Spleen (tissue), 11 donors: Measurements from ENCODE around the gene FAM47C. TPM values are rescaled to one million over a fixed set of nuclear protein-coding genes. Genes with fewer than 3 reads are reported as not detected.
"Not testable (repeated sequence)": the region's sequence is repeated elsewhere in the genome, so short reads cannot be mapped to it uniquely, and the experiment has no call there.

Experiments
- DNase-seq: peaks from one replicate; pipeline ENCODE4 v3.0.0-alpha.2; 2020
- H3K27ac ChIP-seq, 8 donors: fragments of 200-600 bp; sonication (generic) in 7 of 8; 1 replicate in 4 of 8; 2 replicates in 4 of 8; pipeline versions ENCODE4 v1.5.0 to v1.8.0; 2016 to 2021; ENCODE audit warnings: inconsistent platforms in 4 of 8, mild to moderate bottlenecking in 4 of 8, moderate library complexity in 1 of 8
- H3K27me3 ChIP-seq, 7 donors: fragments of 200-600 bp; sonication (generic) in 6 of 7; replicated peaks in 1 of 7; 1 replicate in 4 of 7; 2 replicates in 3 of 7; pipeline versions ENCODE4 v1.5.0 to v1.8.0; 2016 to 2021; ENCODE audit warnings: inconsistent platforms in 3 of 7, mild to moderate bottlenecking in 1 of 7
- H3K36me3 ChIP-seq, 6 donors: fragments of 200-600 bp; sonication (generic) in 5 of 6; 1 replicate in 4 of 6; 2 replicates in 2 of 6; pipeline versions ENCODE4 v1.5.0 to v1.8.0; 2016 to 2021; ENCODE audit warnings: inconsistent platforms in 2 of 6
- H3K4me1 ChIP-seq, 6 donors: fragments of 200-600 bp; sonication (generic) in 5 of 6; 1 replicate in 3 of 6; 2 replicates in 3 of 6; pipeline versions ENCODE4 v1.5.0 to v1.8.0; 2016 to 2021; ENCODE audit warnings: inconsistent platforms in 3 of 6
- H3K4me3 ChIP-seq, 8 donors: fragments of 200-600 bp; sonication (generic) in 7 of 8; 1 replicate in 4 of 8; 2 replicates in 4 of 8; pipeline versions ENCODE4 v1.5.0 to v1.8.0; 2016 to 2021; ENCODE audit warnings: inconsistent platforms in 4 of 8, mild to moderate bottlenecking in 4 of 8, moderate library complexity in 2 of 8
- H3K9me3 ChIP-seq, 8 donors: fragments of 200-600 bp; sonication (generic) in 7 of 8; 1 replicate in 4 of 8; 2 replicates in 4 of 8; pipeline versions ENCODE4 v1.5.0 to v1.8.0; 2016 to 2021; ENCODE audit warnings: inconsistent platforms in 4 of 8
- CTCF ChIP-seq, 11 experiments: fragments of 200-600 bp in 7 of 11; fragments of 450-650 bp in 4 of 11; sonication (generic) in 4 of 11; IDR thresholded peaks in 8 of 11; conservative IDR thresholded peaks in 3 of 11; 1 replicate in 7 of 11; 2 replicates in 4 of 11; pipeline versions ENCODE4 v1.4.0 to v1.8.0; 2016 to 2021; ENCODE audit warnings: antibody characterized with exemption in 11 of 11, inconsistent platforms in 4 of 11, mild to moderate bottlenecking in 1 of 11
- POLR2A ChIP-seq, 3 donors: fragments of 450-650 bp; IDR thresholded peaks; one replicate each; pipeline ENCODE4 v1.5.1; 2017; ENCODE audit warnings: antibody characterized with exemption in 3 of 3, mild to moderate bottlenecking in 1 of 3
- POLR2AphosphoS5 ChIP-seq, 3 donors: sonication (generic); formaldehyde crosslinking; IDR thresholded peaks; one replicate each; pipeline ENCODE4 v1.5.1; 2017; ENCODE audit warnings: antibody characterized with exemption in 3 of 3
- WGBS, 5 donors: extraction: QIAGEN DNeasy Blood & Tissue Kit in 3 of 5; methylation state at CpG; one replicate each; pipeline versions ENCODE4 v1.1.5 to v1.1.7; 2013 to 2018; 5-methylcytosine and 5-hydroxymethylcytosine counted together
- intact Hi-C: fragments of 100-400 bp; cut with DNase I; formaldehyde crosslinking; loops from one replicate; pipeline ENCODE4 v1.15.0; 2023; ENCODE audit warnings: low total_unique reads
- polyA plus RNA-seq, 3 donors: library from polyadenylated mRNA; stranded (reverse); fragments of 200-250 nt; gene quantifications; one replicate each; pipeline ENCODE4 v1.2.1, GENCODE V29; 2013
- total RNA-seq, 7 donors: library from RNA; depleted of rRNA in 3 of 7; stranded (reverse); fragments of >200 nt in 3 of 7; fragmentation: NEBNext Ultra II Directional in 4 of 7; extraction: Animal tissue kit (Norgen Biotek cat#: 25700) in 4 of 7; gene quantifications; one replicate each; pipeline versions ENCODE4 v1.1.0 to v1.2.1, GENCODE V29; 2016 to 2021
- donor health status: healthy with polysubstance abuse.
- donor health status: DM: no; HTN: no; CAD: no; lungs with moderate emphysema.
- donor health status: DM: no; HTN: no; CAD: no.
- donor health status: Bipolar disorder and iron deficiency.
- donor health status: healthy.
- donor health status: DM: no; HTN: no; CAD: no.
- donor health status: DM: yes; HTN: yes; CAD: no.

The FAM47C gene
- total and polyA plus RNA-seq, 10 donors: 0.09 TPM; not detected in 9

GRCh38 chrX:36985416-36986209 is 22.6 kb upstream of the FAM47C start:
- peak; percentile 47 for DNase-seq
- H3K36me3 ChIP-seq, intact Hi-C loops, H3K4me1 ChIP-seq, H3K9me3 ChIP-seq: not testable (repeated sequence)
- Histone ChIP-seq H3K27me3 (peaks cover 0 to 15% (median 0%) of the 10 kb centered on the region in 7 donors), H3K4me3 (peak overlapping the region in 5 of 8 donors; percentile 12 to 51 (median 26)), H3K27ac (peak overlapping the region in 1 of 8 donors; percentile 7)
- TF ChIP-seq POLR2AphosphoS5 (IDR thresholded peaks at IDR 0.05) (peak in 1 of 3 donors; percentile 10), CTCF (IDR thresholded peaks at IDR 0.05 in 8 of 11, conservative IDR thresholded peaks at IDR 0.05 in 3 of 11) (peak in 1 of 11 experiments; percentile 10)
- WGBS, 5 donors: 4 to 49% (median 22%) methylated on average over 36 to 84 of the region's 89 CpGs; no CpG with 5 or more reads in 1 of the 5 donors

GRCh38 chrX:36986231-36986630 is 21.9 kb upstream of the FAM47C start:
- Histone ChIP-seq H3K9me3 (no peaks in the 10 kb centered on the region), H3K36me3 (no peaks in the 10 kb centered on the region), H3K27me3 (peaks cover 0 to 15% (median 0%) of the 10 kb centered on the region in 7 donors), H3K4me1 (no peaks in the 10 kb centered on the region), H3K4me3 (peak overlapping the region in 5 of 8 donors; percentile 12 to 51 (median 26)), H3K27ac (no peak overlapping the region)
- DNase-seq: peak; percentile 58
- intact Hi-C loops: no loop called here
- 7 to 57% (median 26%) methylated on average over 5 to 34 of the region's 34 CpGs; no CpG with 5 or more reads in 1 of the 5 donors for whole genome bisulfite sequencing, 5 donors
- TF ChIP-seq POLR2AphosphoS5 (IDR thresholded peaks at IDR 0.05): no peak
- TF ChIP-seq POLR2A (IDR thresholded peaks at IDR 0.05): no peak
- no peak for TF ChIP-seq CTCF (IDR thresholded peaks at IDR 0.05 in 8 of 11, conservative IDR thresholded peaks at IDR 0.05 in 3 of 11)

GRCh38 chrX:36987212-36987611 is 21.0 kb upstream of the FAM47C start:
- WGBS, 5 donors: no CpG with 5 or more reads among the region's 1 CpG

GRCh38 chrX:37000140-37000539 is 8.0 kb upstream of the FAM47C start:
- no peaks in the 10 kb centered on the region for H3K4me1 ChIP-seq
- TF ChIP-seq POLR2AphosphoS5 (IDR thresholded peaks at IDR 0.05): no peak
- no peak for TF ChIP-seq POLR2A (IDR thresholded peaks at IDR 0.05)
- no peak for TF ChIP-seq CTCF (IDR thresholded peaks at IDR 0.05 in 8 of 11, conservative IDR thresholded peaks at IDR 0.05 in 3 of 11)
- H3K27me3 ChIP-seq: no peaks in the 10 kb centered on the region
- intact Hi-C loops: no loop called here
- WGBS, 5 donors: 47 to 52% (median 50%) methylated on average over 9 of the region's 9 CpGs
- H3K9me3 ChIP-seq: no peaks in the 10 kb centered on the region
- H3K4me3 ChIP-seq: no peak overlapping the region
- H3K36me3 ChIP-seq: no peaks in the 10 kb centered on the region
- DNase-seq: no peak
- H3K27ac ChIP-seq: no peak overlapping the region

More at GRCh38 chrX:36987212-36987611, 21.0 kb upstream of the FAM47C start:
- H3K36me3 ChIP-seq, H3K9me3 ChIP-seq, H3K27ac ChIP-seq, H3K4me1 ChIP-seq, H3K4me3 ChIP-seq, DNase-seq, intact Hi-C loops: not testable (repeated sequence)
- peaks cover 0 to 15% (median 0%) of the 10 kb centered on the region in 7 donors for H3K27me3 ChIP-seq
